Hepatocyte (in vitro differentiated cells): ENCODE data around the gene SEMA5A. TPM values are rescaled to one million over a fixed set of nuclear protein-coding genes. Genes with fewer than 3 reads are reported as not detected.

Experiments
- DNase-seq: peaks from one replicate; pipeline ENCODE4 v3.0.0-alpha.2; 2016; ENCODE audit warnings: low spot score
- H2AFZ ChIP-seq: fragments of 200-600 bp; sonication (generic); 2 replicates; pipeline ENCODE4 v1.6.0; 2016; ENCODE audit warnings: antibody characterized with exemption, mild to moderate bottlenecking
- H3K27ac ChIP-seq: fragments of 200-600 bp; sonication (generic); 2 replicates; pipeline ENCODE4 v1.5.1; 2016; ENCODE audit warnings: mild to moderate bottlenecking
- H3K27me3 ChIP-seq: fragments of 200-600 bp; sonication (generic); 2 replicates; pipeline ENCODE4 v1.6.1; 2016
- H3K36me3 ChIP-seq: fragments of 200-600 bp; sonication (generic); replicated peaks from 2 replicates; pipeline ENCODE4 v1.5.1; 2016; ENCODE audit warnings: low read depth; ENCODE audit not compliant: insufficient read depth
- H3K4me1 ChIP-seq: fragments of 200-600 bp; sonication (generic); 2 replicates; pipeline ENCODE4 v1.5.1; 2016; ENCODE audit warnings: mild to moderate bottlenecking, moderate library complexity; ENCODE audit not compliant: insufficient read depth
- H3K4me2 ChIP-seq: fragments of 200-600 bp; sonication (generic); 2 replicates; pipeline ENCODE4 v1.6.0; 2016
- H3K4me3 ChIP-seq: fragments of 200-600 bp; sonication (generic); 2 replicates; pipeline ENCODE4 v1.5.1; 2016; ENCODE audit warnings: mild to moderate bottlenecking
- H3K79me2 ChIP-seq: fragments of 200-600 bp; sonication (generic); 2 replicates; pipeline ENCODE4 v1.6.0; 2017; ENCODE audit warnings: mild to moderate bottlenecking
- H3K9me2 ChIP-seq: fragments of 200-600 bp; sonication (generic); replicated peaks from 2 replicates; pipeline ENCODE4 v1.6.0; 2017; ENCODE audit warnings: mild to moderate bottlenecking; ENCODE audit not compliant: insufficient read depth
- H3K9me3 ChIP-seq: fragments of 200-600 bp; sonication (generic); 2 replicates; pipeline ENCODE4 v1.5.1; 2016; ENCODE audit warnings: low read depth, mild to moderate bottlenecking
- H4K20me1 ChIP-seq: fragments of 200-600 bp; sonication (generic); 2 replicates; pipeline ENCODE4 v1.6.0; 2016; ENCODE audit warnings: mild to moderate bottlenecking; ENCODE audit not compliant: insufficient read depth, poor library complexity, severe bottlenecking
- CTCF ChIP-seq: fragments of 200-600 bp; sonication (generic); IDR thresholded peaks from 2 replicates; pipeline ENCODE4 v1.5.1; 2016; ENCODE audit warnings: antibody characterized with exemption, mild to moderate bottlenecking; ENCODE audit not compliant: poor library complexity
- EZH2 ChIP-seq: fragments of 200-600 bp; sonication (generic); IDR thresholded peaks from 2 replicates; pipeline ENCODE4 v1.6.1; 2016; ENCODE audit warnings: antibody characterized with exemption, mild to moderate bottlenecking, borderline replicate concordance
- EZH2phosphoT487 ChIP-seq: fragments of 200-600 bp; sonication (generic); IDR thresholded peaks from one replicate; pipeline ENCODE4 v1.6.1; 2018; ENCODE audit warnings: antibody characterized with exemption, mild to moderate bottlenecking, low read depth, moderate library complexity; ENCODE audit not compliant: unreplicated experiment, severe bottlenecking
- WGBS: methylation state at CpG from one replicate; pipeline ENCODE4 v1.1.6; 2016; ENCODE audit warnings: low lambda C conversion rate; ENCODE audit errors: missing lambda C conversion rate; 5-methylcytosine and 5-hydroxymethylcytosine counted together
- polyA plus RNA-seq: library from polyadenylated mRNA; unstranded; fragments of >200 nt; fragmentation: Nextera tagmentation; extraction: Ambion mirVana; gene quantifications from 2 replicates; pipeline ENCODE4 v1.2.1, GENCODE V29; 2016
- total RNA-seq: library from RNA; depleted of rRNA; stranded (reverse); fragments of >200 nt; gene quantifications from 2 replicates; pipeline ENCODE4 v1.2.3, GENCODE V29; 2014

The SEMA5A gene
- total and polyA plus RNA-seq, 2 experiments from 2014 or later: 10.7 to 21.7 TPM

- H2AFZ ChIP-seq: no peak overlapping the region
- no peaks in the 10 kb centered on the region for H3K36me3 ChIP-seq
- H4K20me1 ChIP-seq: no peaks in the 10 kb centered on the region
- H3K4me1 ChIP-seq: no peaks in the 10 kb centered on the region
- 85% methylated on average over 5 of the region's 6 CpGs for WGBS
- no peak for TF ChIP-seq CTCF
- no peak for TF ChIP-seq EZH2phosphoT487
- no peak for TF ChIP-seq EZH2
- H3K79me2 ChIP-seq: no peaks in the 10 kb centered on the region
- H3K4me3 ChIP-seq: no peak overlapping the region
- no peak overlapping the region for H3K27ac ChIP-seq
- no peaks in the 10 kb centered on the region for H3K9me3 ChIP-seq
- H3K27me3 ChIP-seq: no peaks in the 10 kb centered on the region
- no peaks in the 10 kb centered on the region for H3K9me2 ChIP-seq
- H3K4me2 ChIP-seq: no peak overlapping the region
- DNase-seq: peak; percentile 13
Observed at GRCh38 chr5:9507974-9508373, 37.9 kb downstream of the SEMA5A start.

- no peak overlapping the region for H3K4me3 ChIP-seq
- H3K9me3 ChIP-seq: no peaks in the 10 kb centered on the region
- no peaks in the 10 kb centered on the region for H3K79me2 ChIP-seq
- no peaks in the 10 kb centered on the region for H3K27me3 ChIP-seq
- H3K27ac ChIP-seq: no peak overlapping the region
- no peak overlapping the region for H3K4me2 ChIP-seq
- no peak overlapping the region for H2AFZ ChIP-seq
- WGBS: 94% methylated on average over 2 of the region's 2 CpGs
- no peak for TF ChIP-seq EZH2phosphoT487
- no peak for TF ChIP-seq EZH2
- no peak for TF ChIP-seq CTCF
- DNase-seq: no peak
- H3K4me1 ChIP-seq: no peaks in the 10 kb centered on the region
- no peaks in the 10 kb centered on the region for H3K36me3 ChIP-seq
- H3K9me2 ChIP-seq: no peaks in the 10 kb centered on the region
- no peaks in the 10 kb centered on the region for H4K20me1 ChIP-seq
Observed at GRCh38 chr5:9505225-9505624, 40.6 kb downstream of the SEMA5A start.

- Histone ChIP-seq H4K20me1 (no peaks in the 10 kb centered on the region), H3K9me3 (no peaks in the 10 kb centered on the region), H3K4me1 (no peaks in the 10 kb centered on the region), H3K9me2 (no peaks in the 10 kb centered on the region), H3K4me2 (peak overlapping the region; percentile 41), H3K79me2 (no peaks in the 10 kb centered on the region), H3K4me3 (no peak overlapping the region), H3K36me3 (no peaks in the 10 kb centered on the region), H2AFZ (no peak overlapping the region), H3K27me3 (no peaks in the 10 kb centered on the region), H3K27ac (peak overlapping the region; percentile 42)
- TF ChIP-seq EZH2 (no peak), CTCF (no peak), EZH2phosphoT487 (no peak)
- DNase-seq: no peak
- 80% methylated on average over 1 of the region's 1 CpG for WGBS
Observed at GRCh38 chr5:9502864-9503263, 43.0 kb downstream of the SEMA5A start.
